D721Med (cell line): ENCODE results near the gene KIAA0040.

Source experiments
- DNase-seq: peaks from one replicate; pipeline ENCODE4 v3.0.0; 2011; ENCODE audit warnings: low spot score; ENCODE audit not compliant: insufficient read length
- FAIRE-seq: peaks from 2 replicates; lab custom pipeline; 2011; peaks lifted over from hg19 to GRCh38; lab: Jason Lieb, UNC
- CTCF ChIP-seq: IDR thresholded peaks from 2 replicates; pipeline ENCODE4 v1.5.1; 2012; ENCODE audit warnings: mild to moderate bottlenecking, control low read depth; ENCODE audit not compliant: insufficient read depth; ENCODE audit errors: missing control alignments

Gene KIAA0040

GRCh38 chr1:175200678-175201521 is 8.3 kb upstream of the KIAA0040 start:
- FAIRE-seq (no peak), DNase-seq (no peak)

GRCh38 chr1:175198332-175198731 is 5.8 kb upstream of the KIAA0040 start:
- FAIRE-seq (no peak), DNase-seq (no peak)
- no peak for TF ChIP-seq CTCF

More at GRCh38 chr1:175200678-175201521, 8.3 kb upstream of the KIAA0040 start:
- TF ChIP-seq CTCF: no peak

- no peak for TF ChIP-seq CTCF
- FAIRE-seq (no peak), DNase-seq (no peak)
Measured at GRCh38 chr1:175197531-175197930, 5.0 kb upstream of the KIAA0040 start.

- no peak for TF ChIP-seq CTCF
- FAIRE-seq: no peak
- DNase-seq: no peak
Measured at GRCh38 chr1:175195798-175196197, 3.2 kb upstream of the KIAA0040 start.

GRCh38 chr1:175195281-175195680 is 2.7 kb upstream of the KIAA0040 start:
- FAIRE-seq (no peak), DNase-seq (no peak)
- TF ChIP-seq CTCF: no peak

GRCh38 chr1:175193527-175193910 is 943 bp upstream of the KIAA0040 start:
- DNase-seq: no peak
- no peak for FAIRE-seq
- TF ChIP-seq CTCF: no peak

- DNase-seq (no peak), FAIRE-seq (no peak)
- no peak for TF ChIP-seq CTCF
Measured at GRCh38 chr1:175192111-175192629, 406 bp downstream of the KIAA0040 start.
